Suprapubic skin (tissue), 4 donors: ENCODE data around the gene CACNA1S. TPM values are rescaled to one million over a fixed set of nuclear protein-coding genes. Genes with fewer than 3 reads are reported as not detected.

ENCODE experiments used
- DNase-seq, 2 donors: peaks; one replicate each; pipeline ENCODE4 v3.0.0-alpha.2; 2019; ENCODE audit warnings: low spot score in 2 of 2
- H3K27ac ChIP-seq: fragments of 200-600 bp; sonication (generic); one replicate; pipeline ENCODE4 v1.5.1; 2019
- H3K27me3 ChIP-seq: fragments of 200-600 bp; sonication (generic); one replicate; pipeline ENCODE4 v1.5.1; 2019
- H3K36me3 ChIP-seq: fragments of 200-600 bp; sonication (generic); one replicate; pipeline ENCODE4 v1.5.1; 2019
- H3K4me1 ChIP-seq: fragments of 200-600 bp; sonication (generic); one replicate; pipeline ENCODE4 v1.5.1; 2019
- H3K4me3 ChIP-seq: fragments of 200-600 bp; sonication (generic); one replicate; pipeline ENCODE4 v1.5.1; 2019; ENCODE audit warnings: mild to moderate bottlenecking
- H3K9me3 ChIP-seq: fragments of 200-600 bp; sonication (generic); one replicate; pipeline ENCODE4 v1.5.1; 2019
- CTCF ChIP-seq, 2 donors: fragments of 200-600 bp in 1 of 2; fragments of 450-650 bp in 1 of 2; sonication (generic) in 1 of 2; IDR thresholded peaks; one replicate each; pipeline ENCODE4 v1.5.1; 2016 to 2019; ENCODE audit warnings: antibody characterized with exemption in 2 of 2, mild to moderate bottlenecking in 1 of 2, moderate library complexity in 1 of 2
- EP300 ChIP-seq: sonication (generic); formaldehyde crosslinking; IDR thresholded peaks from one replicate; pipeline ENCODE4 v1.6.1; 2017; ENCODE audit warnings: antibody characterized with exemption
- POLR2A ChIP-seq, 2 donors: fragments of 450-650 bp; IDR thresholded peaks; one replicate each; pipeline ENCODE4 v1.6.1; 2017; ENCODE audit warnings: antibody characterized with exemption in 2 of 2, mild to moderate bottlenecking in 2 of 2, moderate library complexity in 2 of 2
- POLR2AphosphoS5 ChIP-seq, 3 donors: sonication (generic); formaldehyde crosslinking; IDR thresholded peaks; one replicate each; pipeline ENCODE4 v1.6.1; 2017; ENCODE audit warnings: antibody characterized with exemption in 3 of 3
- WGBS: methylation state at CpG from one replicate; pipeline ENCODE4 v1.1.5; 2018; 5-methylcytosine and 5-hydroxymethylcytosine counted together
- total RNA-seq, 4 donors: library from RNA; depleted of rRNA; stranded (reverse); fragments of >200 nt; gene quantifications; one replicate each; pipeline ENCODE4 v1.1.0, GENCODE V29; 2016

CACNA1S gene
- total RNA-seq, 4 donors from 2014 or later = not detected

- no peak for DNase-seq
- 78% methylated on average over 6 of the region's 6 CpGs for WGBS
- no peak overlapping the region for H3K27ac ChIP-seq
- H3K36me3 ChIP-seq = no peaks in the 10 kb centered on the region
- no peaks in the 10 kb centered on the region for H3K9me3 ChIP-seq
- H3K27me3 ChIP-seq = no peaks in the 10 kb centered on the region
- H3K4me1 ChIP-seq = no peaks in the 10 kb centered on the region
- TF ChIP-seq CTCF (IDR thresholded peaks at IDR 0.05) (no peak), POLR2AphosphoS5 (IDR thresholded peaks at IDR 0.05) (no peak), EP300 (no peak), POLR2A (IDR thresholded peaks at IDR 0.05) (no peak)
- H3K4me3 ChIP-seq = no peak overlapping the region
Observed at GRCh38 chr1:201072922-201073321, 39.3 kb downstream of the CACNA1S start.

- WGBS = 56% methylated on average over 5 of the region's 5 CpGs
- no peaks in the 10 kb centered on the region for H3K4me1 ChIP-seq
Observed at GRCh38 chr1:201072149-201072548, 40.1 kb downstream of the CACNA1S start.

GRCh38 chr1:201069636-201070035 lies 42.6 kb downstream of the CACNA1S start:
- Histone ChIP-seq H3K4me3 (no peak overlapping the region), H3K4me1 (no peaks in the 10 kb centered on the region), H3K27me3 (peaks cover 10% of the 10 kb centered on the region), H3K9me3 (no peaks in the 10 kb centered on the region), H3K27ac (no peak overlapping the region), H3K36me3 (no peaks in the 10 kb centered on the region)
- TF ChIP-seq CTCF (IDR thresholded peaks at IDR 0.05) (no peak), EP300 (no peak), POLR2A (IDR thresholded peaks at IDR 0.05) (no peak), POLR2AphosphoS5 (IDR thresholded peaks at IDR 0.05) (no peak)
- no peak for DNase-seq
- WGBS = 88% methylated on average over 3 of the region's 3 CpGs

More at GRCh38 chr1:201072149-201072548, 40.1 kb downstream of the CACNA1S start:
- H3K27ac ChIP-seq = no peak overlapping the region
- DNase-seq = no peak
- no peaks in the 10 kb centered on the region for H3K9me3 ChIP-seq
- TF ChIP-seq CTCF (IDR thresholded peaks at IDR 0.05) = no peak
- no peak for TF ChIP-seq EP300
- no peak for TF ChIP-seq POLR2A (IDR thresholded peaks at IDR 0.05)
- TF ChIP-seq POLR2AphosphoS5 (IDR thresholded peaks at IDR 0.05) = no peak
- H3K27me3 ChIP-seq = no peaks in the 10 kb centered on the region
- H3K36me3 ChIP-seq = no peaks in the 10 kb centered on the region
- H3K4me3 ChIP-seq = no peak overlapping the region

GRCh38 chr1:201068976-201069375 lies 43.2 kb downstream of the CACNA1S start:
- WGBS = 78% methylated on average over 4 of the region's 4 CpGs
- H3K4me3 ChIP-seq = no peak overlapping the region
- DNase-seq = no peak
- H3K36me3 ChIP-seq = no peaks in the 10 kb centered on the region
- H3K4me1 ChIP-seq = no peaks in the 10 kb centered on the region
- H3K27ac ChIP-seq = no peak overlapping the region
- TF ChIP-seq POLR2A (IDR thresholded peaks at IDR 0.05) (no peak), CTCF (IDR thresholded peaks at IDR 0.05) (no peak), EP300 (no peak), POLR2AphosphoS5 (IDR thresholded peaks at IDR 0.05) (no peak)
- no peaks in the 10 kb centered on the region for H3K9me3 ChIP-seq
- H3K27me3 ChIP-seq = peaks cover 10% of the 10 kb centered on the region

GRCh38 chr1:201066986-201067385 lies 45.2 kb downstream of the CACNA1S start:
- 89% methylated on average over 4 of the region's 4 CpGs for WGBS
- no peak for TF ChIP-seq POLR2A (IDR thresholded peaks at IDR 0.05)
- TF ChIP-seq EP300 = no peak
- TF ChIP-seq POLR2AphosphoS5 (IDR thresholded peaks at IDR 0.05) = no peak
- TF ChIP-seq CTCF (IDR thresholded peaks at IDR 0.05) = no peak
- H3K36me3 ChIP-seq = no peaks in the 10 kb centered on the region
- H3K27me3 ChIP-seq = peaks cover 10% of the 10 kb centered on the region
- DNase-seq = no peak
- H3K27ac ChIP-seq = no peak overlapping the region
- H3K4me3 ChIP-seq = no peak overlapping the region
- no peaks in the 10 kb centered on the region for H3K9me3 ChIP-seq
- H3K4me1 ChIP-seq = no peaks in the 10 kb centered on the region
